ENCODE results near the gene MICAL3.
A peak's percentile ranks its signal among the peaks of the same experiment; 100 is the strongest.

MICAL3 gene

GRCh38 chr22:17924076-17924475 is 100.3 kb downstream of the MICAL3 start:
- DNase-seq, result no peak

- no peak for DNase-seq
These were observed 101.1 kb downstream of the MICAL3 start for GRCh38 chr22:17922925-17923903.

GRCh38 chr22:17921871-17922821 is 102.2 kb downstream of the MICAL3 start:
- peak; percentile 67 for DNase-seq

- no peak for DNase-seq
These were observed 103.2 kb downstream of the MICAL3 start for GRCh38 chr22:17920992-17921650.

- no peak for DNase-seq
These were observed 104.2 kb downstream of the MICAL3 start for GRCh38 chr22:17920145-17920605.

GRCh38 chr22:17919276-17920144 is 104.9 kb downstream of the MICAL3 start:
- DNase-seq, result no peak

- DNase-seq, result no peak
These were observed 105.5 kb downstream of the MICAL3 start for GRCh38 chr22:17918840-17919239.

- no peak for DNase-seq
These were observed 106.8 kb downstream of the MICAL3 start for GRCh38 chr22:17917490-17917983.

GRCh38 chr22:17916226-17916889 is 108.0 kb downstream of the MICAL3 start:
- no peak for DNase-seq

- DNase-seq, result no peak
These were observed 108.7 kb downstream of the MICAL3 start for GRCh38 chr22:17915676-17916075.

- DNase-seq, result no peak
These were observed 109.2 kb downstream of the MICAL3 start for GRCh38 chr22:17915188-17915587.

- no peak for DNase-seq
These were observed 109.9 kb downstream of the MICAL3 start for GRCh38 chr22:17914474-17914873.

- DNase-seq, result no peak
These were observed 110.5 kb downstream of the MICAL3 start for GRCh38 chr22:17913801-17914347.

GRCh38 chr22:17912945-17913721 is 111.2 kb downstream of the MICAL3 start:
- no peak for DNase-seq

GRCh38 chr22:17911887-17912286 is 112.5 kb downstream of the MICAL3 start:
- DNase-seq, result no peak

- DNase-seq, result no peak
These were observed 113.1 kb downstream of the MICAL3 start for GRCh38 chr22:17911312-17911705.

- DNase-seq, result no peak
These were observed 113.6 kb downstream of the MICAL3 start for GRCh38 chr22:17910561-17911311.

- no peak for DNase-seq
These were observed 116.7 kb downstream of the MICAL3 start for GRCh38 chr22:17907748-17908051.
